Coronary artery (tissue), 2 donors: ENCODE measurements around the gene PIH1D1.

Experiments
- DNase-seq: peaks from one replicate; pipeline ENCODE4 v3.0.0-alpha.2; 2017; ENCODE audit warnings: low spot score
- H3K27ac ChIP-seq, 2 donors: fragments of 200-600 bp; sonication (generic); one replicate each; pipeline ENCODE4 v1.5.1; 2016 to 2019
- H3K4me3 ChIP-seq: fragments of 200-600 bp; sonication (generic); 2 replicates; pipeline ENCODE4 v1.5.1; 2016; ENCODE audit warnings: mild to moderate bottlenecking, moderate library complexity
- TF ChIP-seq, protein P1 (sequence below): fragments of 200-600 bp; sonication (generic); IDR thresholded peaks from one replicate; pipeline ENCODE4 v1.5.1; 2019; ENCODE audit warnings: antibody characterized with exemption

The PIH1D1 gene

DNA sequence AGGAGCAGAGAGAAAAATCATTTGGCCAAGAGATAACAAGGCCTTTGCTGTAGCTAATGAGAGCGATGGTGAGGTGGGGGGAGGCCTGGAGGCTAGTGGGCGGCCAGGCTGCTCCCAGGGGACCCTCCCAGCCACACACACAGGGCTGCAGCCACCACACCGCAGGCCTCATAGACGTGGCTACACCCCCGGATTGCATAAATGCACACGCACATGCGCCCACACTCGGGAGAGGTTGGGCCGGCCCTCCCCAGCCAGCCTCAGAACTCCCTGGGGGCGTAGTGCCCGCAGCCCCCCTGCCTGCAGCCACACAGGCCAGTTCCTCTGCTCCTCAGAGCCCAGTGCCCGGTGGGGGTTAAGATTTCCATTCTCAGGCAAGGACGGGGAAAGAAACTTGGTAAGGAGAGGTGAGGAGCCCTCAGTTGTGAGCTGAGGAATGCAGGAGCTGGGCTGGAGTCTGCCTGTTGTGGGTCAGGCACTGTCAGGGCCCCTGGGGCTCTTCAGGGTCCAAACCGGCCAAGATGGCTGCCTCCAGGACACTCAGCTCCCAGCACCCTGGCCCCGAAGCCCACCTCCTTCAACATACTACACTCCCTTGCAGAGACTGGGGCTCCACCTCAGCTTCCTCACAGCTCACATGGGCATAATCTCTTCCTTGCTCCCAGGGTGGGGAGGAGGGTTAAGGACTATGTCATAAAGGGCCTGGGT lies 36.4 kb downstream of the PIH1D1 start:
- H3K4me3 ChIP-seq, result no peak overlapping the region
- TF ChIP-seq, protein P1, sequence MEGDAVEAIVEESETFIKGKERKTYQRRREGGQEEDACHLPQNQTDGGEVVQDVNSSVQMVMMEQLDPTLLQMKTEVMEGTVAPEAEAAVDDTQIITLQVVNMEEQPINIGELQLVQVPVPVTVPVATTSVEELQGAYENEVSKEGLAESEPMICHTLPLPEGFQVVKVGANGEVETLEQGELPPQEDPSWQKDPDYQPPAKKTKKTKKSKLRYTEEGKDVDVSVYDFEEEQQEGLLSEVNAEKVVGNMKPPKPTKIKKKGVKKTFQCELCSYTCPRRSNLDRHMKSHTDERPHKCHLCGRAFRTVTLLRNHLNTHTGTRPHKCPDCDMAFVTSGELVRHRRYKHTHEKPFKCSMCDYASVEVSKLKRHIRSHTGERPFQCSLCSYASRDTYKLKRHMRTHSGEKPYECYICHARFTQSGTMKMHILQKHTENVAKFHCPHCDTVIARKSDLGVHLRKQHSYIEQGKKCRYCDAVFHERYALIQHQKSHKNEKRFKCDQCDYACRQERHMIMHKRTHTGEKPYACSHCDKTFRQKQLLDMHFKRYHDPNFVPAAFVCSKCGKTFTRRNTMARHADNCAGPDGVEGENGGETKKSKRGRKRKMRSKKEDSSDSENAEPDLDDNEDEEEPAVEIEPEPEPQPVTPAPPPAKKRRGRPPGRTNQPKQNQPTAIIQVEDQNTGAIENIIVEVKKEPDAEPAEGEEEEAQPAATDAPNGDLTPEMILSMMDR, result no peak
- no peak overlapping the region for H3K27ac ChIP-seq
- DNase-seq, result no peak

DNA sequence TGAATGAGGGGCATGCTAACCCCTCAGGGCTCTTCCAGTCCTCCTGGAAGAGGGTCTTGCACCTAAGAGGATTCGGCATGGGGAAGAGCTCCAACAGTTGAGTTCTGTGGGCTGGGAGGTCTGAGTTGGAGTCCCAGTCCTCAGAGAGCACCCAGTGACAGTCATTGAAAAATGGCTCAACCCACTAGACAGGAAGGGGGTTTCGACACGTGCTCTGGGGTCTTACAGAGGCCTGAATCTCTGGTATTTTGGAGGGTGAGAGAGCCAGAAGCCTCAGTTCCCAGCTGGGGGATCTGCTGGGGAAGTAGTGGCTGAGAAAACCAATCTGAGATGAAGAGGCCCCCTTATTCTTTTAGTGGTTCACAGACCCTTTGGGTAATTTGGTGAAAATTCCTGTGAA lies 37.4 kb downstream of the PIH1D1 start:
- H3K4me3 ChIP-seq, result no peak overlapping the region
- TF ChIP-seq, protein P1, result no peak
- no peak overlapping the region for H3K27ac ChIP-seq
- DNase-seq, result no peak

DNA sequence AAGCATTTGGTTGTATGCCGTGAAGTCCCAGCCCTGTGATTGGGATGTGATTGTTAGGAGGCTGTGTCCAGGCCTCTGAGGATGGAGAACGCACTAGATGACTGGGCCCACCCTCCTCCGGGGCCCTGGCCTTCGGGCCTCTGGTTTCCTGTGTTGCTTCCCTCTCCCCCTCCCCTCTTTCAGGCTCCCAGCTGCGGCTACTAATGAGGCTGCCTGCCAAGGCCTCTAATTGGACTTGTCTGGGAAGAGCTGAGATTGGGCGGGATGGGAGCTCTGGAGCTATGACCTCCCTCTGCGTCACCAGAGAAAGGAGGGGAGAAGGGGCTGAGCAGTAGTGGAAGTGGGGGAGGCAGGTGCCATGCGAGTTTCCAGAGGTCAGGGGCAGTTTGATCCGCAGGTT lies 38.3 kb downstream of the PIH1D1 start:
- DNase-seq, result no peak
- H3K27ac ChIP-seq, result no peak overlapping the region
- TF ChIP-seq, protein P1, result no peak
- no peak overlapping the region for H3K4me3 ChIP-seq

DNA sequence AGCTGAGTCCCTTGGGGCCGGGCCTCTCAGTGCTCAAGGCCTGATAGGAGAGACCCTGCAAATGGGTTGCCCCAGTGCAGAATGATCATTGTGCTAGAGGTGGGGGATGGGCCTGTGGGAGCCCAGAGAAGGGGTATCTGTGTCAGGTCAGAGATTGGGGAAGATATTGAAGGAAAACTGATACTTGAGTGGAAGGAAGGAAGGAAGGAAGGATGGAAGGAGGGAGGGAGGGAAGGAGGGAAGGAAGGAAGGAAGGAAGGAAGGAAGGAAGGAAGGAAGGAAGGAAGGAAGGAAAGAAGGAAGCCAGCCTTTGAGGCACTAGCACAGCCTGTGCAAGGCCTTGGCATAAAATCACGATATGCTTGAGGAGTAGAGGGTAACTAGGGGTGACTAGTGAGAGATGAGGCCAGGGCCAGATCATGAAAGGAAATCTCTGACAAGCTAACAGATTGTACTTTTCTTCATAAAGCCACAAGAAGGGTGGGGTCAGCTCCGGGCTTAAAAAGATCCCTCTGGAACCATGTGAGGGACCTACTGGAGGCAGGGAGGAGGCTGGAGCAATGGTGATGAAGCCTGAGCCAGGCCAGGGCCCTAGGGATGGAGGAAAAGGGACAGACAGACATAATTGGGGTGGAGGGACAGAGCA lies 39.8 kb downstream of the PIH1D1 start:
- Histone ChIP-seq H3K4me3 (no peak overlapping the region), H3K27ac (no peak overlapping the region)
- DNase-seq, result no peak
- TF ChIP-seq, protein P1, result no peak

DNA sequence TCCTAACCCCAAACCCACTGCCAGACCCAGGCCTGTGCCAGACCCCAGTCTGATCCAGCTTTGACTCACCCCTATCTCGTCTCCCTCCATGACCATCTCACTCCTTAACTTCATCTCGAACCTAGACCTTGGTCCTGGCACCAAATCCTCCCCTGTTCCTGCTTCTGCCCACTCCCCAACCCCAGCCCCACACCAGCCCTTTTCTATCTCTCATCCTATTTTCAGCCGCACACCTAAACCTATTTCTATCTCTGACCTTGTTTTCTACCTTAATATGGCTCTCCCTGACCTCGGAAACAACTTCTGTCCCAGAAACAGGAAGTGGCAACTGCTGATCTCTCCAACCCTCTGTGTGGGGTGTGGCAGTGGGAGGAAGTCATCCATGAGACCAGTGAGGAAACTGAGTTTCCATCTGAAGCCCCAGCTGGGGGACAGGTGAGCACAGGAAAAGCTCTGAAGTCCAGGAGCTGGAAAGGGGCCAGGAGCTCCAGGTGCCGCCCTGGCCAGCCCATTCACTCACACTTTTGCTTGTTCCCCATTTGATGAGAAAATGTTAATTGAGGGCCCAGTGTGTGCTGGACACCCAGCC lies 42.1 kb downstream of the PIH1D1 start:
- H3K27ac ChIP-seq, result no peak overlapping the region
- DNase-seq, result no peak

DNA sequence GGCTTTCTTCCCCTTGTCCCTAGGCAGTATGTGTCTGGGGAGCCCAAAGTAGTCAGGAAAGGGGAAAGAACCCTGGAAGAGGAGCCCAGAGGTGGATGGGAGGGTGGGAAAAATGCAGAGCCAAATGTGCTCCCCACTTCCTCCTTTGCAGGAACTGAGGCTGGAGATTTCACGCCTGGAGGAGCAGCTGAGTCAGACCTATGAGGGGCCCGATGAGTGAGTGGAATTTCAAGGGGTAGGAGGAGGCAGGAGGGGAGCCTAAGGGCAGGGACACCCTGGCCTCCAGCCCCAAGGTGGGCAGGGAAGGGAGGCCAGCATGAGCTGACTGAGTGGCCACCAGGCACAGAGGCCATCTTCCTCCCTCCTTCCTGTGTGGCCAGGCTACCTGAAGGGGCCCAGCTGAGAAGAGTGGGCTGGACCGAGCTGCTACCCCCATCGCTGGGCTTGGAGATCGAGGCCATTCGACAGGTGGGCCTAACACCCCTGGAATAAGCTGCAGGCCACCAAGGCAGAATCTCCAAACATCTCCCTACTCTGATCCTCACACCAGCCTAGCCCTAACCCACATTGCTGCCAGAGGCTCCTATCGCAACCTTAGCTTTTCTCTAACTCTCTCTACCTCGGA lies 42.7 kb downstream of the PIH1D1 start:
- Histone ChIP-seq H3K4me3 (no peak overlapping the region), H3K27ac (no peak overlapping the region)
- TF ChIP-seq, protein P1, result no peak
- no peak for DNase-seq

More for the DNA sequence above, 42.1 kb downstream of the PIH1D1 start:
- H3K4me3 ChIP-seq, result no peak overlapping the region
- TF ChIP-seq, protein P1, result no peak
